HPDE6-E6E7 (cell line): ENCODE data around the gene MRPL27.
"Not testable (repeated sequence)": the region's sequence is repeated elsewhere in the genome, so short reads cannot be mapped to it uniquely, and the experiment has no call there.

Experiments used
- DNase-seq: peaks from one replicate; pipeline ENCODE4 v3.0.0; 2011; ENCODE audit warnings: missing footprints; ENCODE audit errors: extremely low spot score

The MRPL27 gene

GRCh38 chr17:50372758-50373556 lies at the start of gene MRPL27, which contains the start of gene EME1:
MRPL27 (minus strand) TSS chr17:50373184; CDS start chr17:50373170, 14 bp downstream.
EME1 (plus strand) TSS chr17:50373229; CDS start chr17:50375209, 1,980 bp downstream.
- peak; percentile 92 for DNase-seq

GRCh38 chr17:50422738-50423137 lies 49.8 kb upstream of the MRPL27 start:
- DNase-seq, result no peak

GRCh38 chr17:50421308-50422051 lies 48.5 kb upstream of the MRPL27 start:
- no peak for DNase-seq

GRCh38 chr17:50420419-50421112 lies 47.6 kb upstream of the MRPL27 start:
- no peak for DNase-seq

GRCh38 chr17:50419577-50419976 lies 46.6 kb upstream of the MRPL27 start:
- DNase-seq, result not testable (repeated sequence)

GRCh38 chr17:50414808-50415207 lies 41.8 kb upstream of the MRPL27 start:
- no peak for DNase-seq

- no peak for DNase-seq
Observed at GRCh38 chr17:50412188-50412732, 39.3 kb upstream of the MRPL27 start.

GRCh38 chr17:50407921-50408320 lies 34.9 kb upstream of the MRPL27 start:
- no peak for DNase-seq

- DNase-seq, result no peak
Observed at GRCh38 chr17:50406578-50406977, 33.6 kb upstream of the MRPL27 start.

GRCh38 chr17:50405351-50405750 lies 32.4 kb upstream of the MRPL27 start:
- not testable (repeated sequence) for DNase-seq

GRCh38 chr17:50399591-50399990 lies 26.6 kb upstream of the MRPL27 start:
- DNase-seq, result not testable (repeated sequence)

- DNase-seq, result not testable (repeated sequence)
Observed at GRCh38 chr17:50398672-50399071, 25.7 kb upstream of the MRPL27 start.

GRCh38 chr17:50397919-50398285 lies 24.9 kb upstream of the MRPL27 start:
- DNase-seq, result no peak

GRCh38 chr17:50397111-50397918 lies 24.3 kb upstream of the MRPL27 start, which contains the start of gene LRRC59:
LRRC59 (minus strand) TSS chr17:50397523; CDS start chr17:50397317, 206 bp downstream.
- DNase-seq, result peak; percentile 87

- DNase-seq, result peak; percentile 64
Observed at GRCh38 chr17:50396261-50397110, 23.5 kb upstream of the MRPL27 start.

- no peak for DNase-seq
Observed at GRCh38 chr17:50394711-50395110, 21.7 kb upstream of the MRPL27 start.

- DNase-seq, result no peak
Observed at GRCh38 chr17:50393700-50394099, 20.7 kb upstream of the MRPL27 start.

GRCh38 chr17:50392621-50393020 lies 19.6 kb upstream of the MRPL27 start:
- DNase-seq, result no peak

GRCh38 chr17:50389534-50389933 lies 16.6 kb upstream of the MRPL27 start:
- DNase-seq, result no peak

GRCh38 chr17:50388728-50389127 lies 15.7 kb upstream of the MRPL27 start:
- no peak for DNase-seq
